Hepatocyte (in vitro differentiated cells): ENCODE data around the gene NUP214. TPM values are rescaled to one million over a fixed set of nuclear protein-coding genes. Genes with fewer than 3 reads are reported as not detected.

Experiments
- DNase-seq: peaks from one replicate; pipeline ENCODE4 v3.0.0-alpha.2; 2016; ENCODE audit warnings: low spot score
- H2AFZ ChIP-seq: fragments of 200-600 bp; sonication (generic); 2 replicates; pipeline ENCODE4 v1.6.0; 2016; ENCODE audit warnings: antibody characterized with exemption, mild to moderate bottlenecking
- H3K27ac ChIP-seq: fragments of 200-600 bp; sonication (generic); 2 replicates; pipeline ENCODE4 v1.5.1; 2016; ENCODE audit warnings: mild to moderate bottlenecking
- H3K27me3 ChIP-seq: fragments of 200-600 bp; sonication (generic); 2 replicates; pipeline ENCODE4 v1.6.1; 2016
- H3K36me3 ChIP-seq: fragments of 200-600 bp; sonication (generic); replicated peaks from 2 replicates; pipeline ENCODE4 v1.5.1; 2016; ENCODE audit warnings: low read depth; ENCODE audit not compliant: insufficient read depth
- H3K4me1 ChIP-seq: fragments of 200-600 bp; sonication (generic); 2 replicates; pipeline ENCODE4 v1.5.1; 2016; ENCODE audit warnings: mild to moderate bottlenecking, moderate library complexity; ENCODE audit not compliant: insufficient read depth
- H3K4me2 ChIP-seq: fragments of 200-600 bp; sonication (generic); 2 replicates; pipeline ENCODE4 v1.6.0; 2016
- H3K4me3 ChIP-seq: fragments of 200-600 bp; sonication (generic); 2 replicates; pipeline ENCODE4 v1.5.1; 2016; ENCODE audit warnings: mild to moderate bottlenecking
- H3K79me2 ChIP-seq: fragments of 200-600 bp; sonication (generic); 2 replicates; pipeline ENCODE4 v1.6.0; 2017; ENCODE audit warnings: mild to moderate bottlenecking
- H3K9me2 ChIP-seq: fragments of 200-600 bp; sonication (generic); replicated peaks from 2 replicates; pipeline ENCODE4 v1.6.0; 2017; ENCODE audit warnings: mild to moderate bottlenecking; ENCODE audit not compliant: insufficient read depth
- H3K9me3 ChIP-seq: fragments of 200-600 bp; sonication (generic); 2 replicates; pipeline ENCODE4 v1.5.1; 2016; ENCODE audit warnings: low read depth, mild to moderate bottlenecking
- H4K20me1 ChIP-seq: fragments of 200-600 bp; sonication (generic); 2 replicates; pipeline ENCODE4 v1.6.0; 2016; ENCODE audit warnings: mild to moderate bottlenecking; ENCODE audit not compliant: insufficient read depth, poor library complexity, severe bottlenecking
- CTCF ChIP-seq: fragments of 200-600 bp; sonication (generic); IDR thresholded peaks from 2 replicates; pipeline ENCODE4 v1.5.1; 2016; ENCODE audit warnings: antibody characterized with exemption, mild to moderate bottlenecking; ENCODE audit not compliant: poor library complexity
- EZH2 ChIP-seq: fragments of 200-600 bp; sonication (generic); IDR thresholded peaks from 2 replicates; pipeline ENCODE4 v1.6.1; 2016; ENCODE audit warnings: antibody characterized with exemption, mild to moderate bottlenecking, borderline replicate concordance
- EZH2phosphoT487 ChIP-seq: fragments of 200-600 bp; sonication (generic); IDR thresholded peaks from one replicate; pipeline ENCODE4 v1.6.1; 2018; ENCODE audit warnings: antibody characterized with exemption, mild to moderate bottlenecking, low read depth, moderate library complexity; ENCODE audit not compliant: unreplicated experiment, severe bottlenecking
- WGBS: methylation state at CpG from one replicate; pipeline ENCODE4 v1.1.6; 2016; ENCODE audit warnings: low lambda C conversion rate; ENCODE audit errors: missing lambda C conversion rate; 5-methylcytosine and 5-hydroxymethylcytosine counted together
- polyA plus RNA-seq: library from polyadenylated mRNA; unstranded; fragments of >200 nt; fragmentation: Nextera tagmentation; extraction: Ambion mirVana; gene quantifications from 2 replicates; pipeline ENCODE4 v1.2.1, GENCODE V29; 2016
- total RNA-seq: library from RNA; depleted of rRNA; stranded (reverse); fragments of >200 nt; gene quantifications from 2 replicates; pipeline ENCODE4 v1.2.3, GENCODE V29; 2014

Gene NUP214
- total and polyA plus RNA-seq, 2 experiments from 2014 or later: 13.7 to 18.1 TPM

- H3K4me2 ChIP-seq: no peak overlapping the region
- H4K20me1 ChIP-seq: no peaks in the 10 kb centered on the region
- peaks cover 27% of the 10 kb centered on the region for H3K27me3 ChIP-seq
- DNase-seq: no peak
- H3K9me2 ChIP-seq: no peaks in the 10 kb centered on the region
- no peaks in the 10 kb centered on the region for H3K36me3 ChIP-seq
- TF ChIP-seq EZH2phosphoT487: no peak
- TF ChIP-seq CTCF: no peak
- no peak for TF ChIP-seq EZH2
- no peaks in the 10 kb centered on the region for H3K9me3 ChIP-seq
- no peak overlapping the region for H2AFZ ChIP-seq
- peaks cover 4% of the 10 kb centered on the region for H3K4me1 ChIP-seq
- WGBS: 92% methylated on average over 6 of the region's 6 CpGs
- no peak overlapping the region for H3K27ac ChIP-seq
- H3K4me3 ChIP-seq: no peak overlapping the region
- no peaks in the 10 kb centered on the region for H3K79me2 ChIP-seq
Observed at GRCh38 chr9:131271506-131271931, 146.1 kb downstream of the NUP214 start.

GRCh38 chr9:131272212-131272611, 146.8 kb downstream of the NUP214 start:
- no peaks in the 10 kb centered on the region for H3K9me3 ChIP-seq
- TF ChIP-seq CTCF: no peak
- no peak for TF ChIP-seq EZH2phosphoT487
- no peak for TF ChIP-seq EZH2
- H3K27ac ChIP-seq: no peak overlapping the region
- H3K4me3 ChIP-seq: no peak overlapping the region
- H3K36me3 ChIP-seq: no peaks in the 10 kb centered on the region
- 93% methylated on average over 3 of the region's 3 CpGs for WGBS
- H3K27me3 ChIP-seq: peaks cover 27% of the 10 kb centered on the region
- no peak overlapping the region for H2AFZ ChIP-seq
- H3K4me2 ChIP-seq: no peak overlapping the region
- no peaks in the 10 kb centered on the region for H3K9me2 ChIP-seq
- peaks cover 4% of the 10 kb centered on the region for H3K4me1 ChIP-seq
- no peaks in the 10 kb centered on the region for H4K20me1 ChIP-seq
- H3K79me2 ChIP-seq: no peaks in the 10 kb centered on the region
- no peak for DNase-seq

- peaks cover 4% of the 10 kb centered on the region for H3K4me1 ChIP-seq
- peaks cover 27% of the 10 kb centered on the region for H3K27me3 ChIP-seq
- no peaks in the 10 kb centered on the region for H4K20me1 ChIP-seq
- no peaks in the 10 kb centered on the region for H3K9me3 ChIP-seq
- no peaks in the 10 kb centered on the region for H3K79me2 ChIP-seq
- H3K4me2 ChIP-seq: no peak overlapping the region
- H2AFZ ChIP-seq: no peak overlapping the region
- no peak for DNase-seq
- no peak overlapping the region for H3K27ac ChIP-seq
- 81% methylated on average over 22 of the region's 22 CpGs for WGBS
- H3K36me3 ChIP-seq: no peaks in the 10 kb centered on the region
- no peak overlapping the region for H3K4me3 ChIP-seq
- no peaks in the 10 kb centered on the region for H3K9me2 ChIP-seq
- no peak for TF ChIP-seq CTCF
- no peak for TF ChIP-seq EZH2
- no peak for TF ChIP-seq EZH2phosphoT487
Observed at GRCh38 chr9:131273146-131273855, 147.9 kb downstream of the NUP214 start.
